Upper lobe of left lung (tissue), 4 donors: Measurements from ENCODE around the gene IL1RAPL2.

Source experiments
- EP300 ChIP-seq, 4 donors: sonication (generic); formaldehyde crosslinking; IDR thresholded peaks; one replicate each; pipeline ENCODE4 v1.5.1; 2017; ENCODE audit warnings: antibody characterized with exemption in 4 of 4, control low read depth in 2 of 4
- POLR2A ChIP-seq, 4 donors: fragments of 450-650 bp; IDR thresholded peaks; one replicate each; pipeline ENCODE4 v1.5.1; 2016 to 2017; ENCODE audit warnings: antibody characterized with exemption in 4 of 4, mild to moderate bottlenecking in 2 of 4
- POLR2AphosphoS5 ChIP-seq, 2 donors: sonication (generic); formaldehyde crosslinking; IDR thresholded peaks; one replicate each; pipeline ENCODE4 v1.5.1; 2017; ENCODE audit warnings: antibody characterized with exemption in 2 of 2
- TF ChIP-seq, protein P1 (sequence below), 6 experiments: fragments of 450-650 bp in 4 of 6; fragments of 200-600 bp in 2 of 6; sonication (generic) in 2 of 6; IDR thresholded peaks; one replicate each; pipeline ENCODE4 v1.5.1; 2016 to 2019; ENCODE audit warnings: antibody characterized with exemption in 6 of 6

DNA sequence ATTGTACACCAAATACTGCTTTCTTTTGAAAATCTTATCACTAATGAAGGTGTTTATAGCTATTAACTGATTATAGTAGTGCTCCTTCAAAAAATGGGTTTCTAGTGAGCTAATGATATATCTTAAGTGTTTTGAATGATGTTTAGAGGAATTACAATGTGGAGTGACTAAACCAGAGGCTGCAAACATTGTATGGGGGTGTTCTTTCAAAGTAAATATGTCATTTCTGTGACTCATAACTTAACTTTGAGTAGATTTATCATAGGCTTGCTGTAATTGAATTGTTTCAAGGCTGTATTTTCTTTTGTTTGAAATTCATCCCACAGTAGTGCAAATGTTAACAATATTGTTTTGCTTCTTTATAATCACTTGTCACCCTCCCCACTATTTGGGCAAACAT lies 141.6 kb downstream of the IL1RAPL2 start:
- TF ChIP-seq, protein P1, sequence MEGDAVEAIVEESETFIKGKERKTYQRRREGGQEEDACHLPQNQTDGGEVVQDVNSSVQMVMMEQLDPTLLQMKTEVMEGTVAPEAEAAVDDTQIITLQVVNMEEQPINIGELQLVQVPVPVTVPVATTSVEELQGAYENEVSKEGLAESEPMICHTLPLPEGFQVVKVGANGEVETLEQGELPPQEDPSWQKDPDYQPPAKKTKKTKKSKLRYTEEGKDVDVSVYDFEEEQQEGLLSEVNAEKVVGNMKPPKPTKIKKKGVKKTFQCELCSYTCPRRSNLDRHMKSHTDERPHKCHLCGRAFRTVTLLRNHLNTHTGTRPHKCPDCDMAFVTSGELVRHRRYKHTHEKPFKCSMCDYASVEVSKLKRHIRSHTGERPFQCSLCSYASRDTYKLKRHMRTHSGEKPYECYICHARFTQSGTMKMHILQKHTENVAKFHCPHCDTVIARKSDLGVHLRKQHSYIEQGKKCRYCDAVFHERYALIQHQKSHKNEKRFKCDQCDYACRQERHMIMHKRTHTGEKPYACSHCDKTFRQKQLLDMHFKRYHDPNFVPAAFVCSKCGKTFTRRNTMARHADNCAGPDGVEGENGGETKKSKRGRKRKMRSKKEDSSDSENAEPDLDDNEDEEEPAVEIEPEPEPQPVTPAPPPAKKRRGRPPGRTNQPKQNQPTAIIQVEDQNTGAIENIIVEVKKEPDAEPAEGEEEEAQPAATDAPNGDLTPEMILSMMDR (IDR thresholded peaks at IDR 0.05), result no peak
- TF ChIP-seq EP300 (IDR thresholded peaks at IDR 0.05) (no peak), POLR2A (IDR thresholded peaks at IDR 0.05) (no peak), POLR2AphosphoS5 (IDR thresholded peaks at IDR 0.05) (no peak)
